SU-DHL-6 (cell line): ENCODE results near the gene THRAP3.

Source experiments
- H2AFZ ChIP-seq: fragments of 200-600 bp; sonication (generic); 2 replicates; pipeline ENCODE4 v1.6.1; 2014; ENCODE audit warnings: low read depth, mild to moderate bottlenecking, moderate library complexity, mixed read lengths, antibody characterized with exemption, low read length; ENCODE audit not compliant: severe bottlenecking
- H3F3A ChIP-seq: fragments of 200-600 bp; shearing (Covaris generic); 2 replicates; pipeline ENCODE4 v1.6.0; 2016; ENCODE audit warnings: antibody characterized with exemption, mild to moderate bottlenecking; ENCODE audit not compliant: insufficient read depth
- H3K27ac ChIP-seq: fragments of 200-600 bp; sonication (generic); 2 replicates; pipeline ENCODE4 v1.5.1; 2016; ENCODE audit warnings: low read depth, mild to moderate bottlenecking, low read length, moderate library complexity, mixed read lengths
- H3K27me3 ChIP-seq: fragments of 200-600 bp; sonication (generic), shearing (Covaris generic); 2 replicates; pipeline ENCODE4 v1.6.0; 2014; ENCODE audit warnings: mild to moderate bottlenecking, low read length
- H3K36me3 ChIP-seq: fragments of 200-600 bp; sonication (generic); 2 replicates; pipeline ENCODE4 v1.6.1; 2014; ENCODE audit warnings: mild to moderate bottlenecking, low read length, mixed read lengths
- H3K4me2 ChIP-seq: fragments of 300-600, 200-600 bp; shearing (Covaris generic), sonication (generic); 2 replicates; pipeline ENCODE4 v1.6.0; 2014; ENCODE audit warnings: low read length, low read depth, mild to moderate bottlenecking; ENCODE audit not compliant: poor library complexity, severe bottlenecking
- H3K4me3 ChIP-seq: fragments of 200-600 bp; sonication (generic); 2 replicates; pipeline ENCODE4 v1.5.1; 2014; ENCODE audit warnings: antibody characterized with exemption, low read length, mild to moderate bottlenecking, mixed read lengths; ENCODE audit not compliant: insufficient read depth, poor library complexity, severe bottlenecking
- H3K79me2 ChIP-seq: fragments of 200-600 bp; sonication (generic); 2 replicates; pipeline ENCODE4 v1.6.1; 2014; ENCODE audit warnings: mild to moderate bottlenecking, low read length, moderate library complexity; ENCODE audit not compliant: insufficient read depth
- H3K9ac ChIP-seq: fragments of 200-600 bp; sonication (generic); 2 replicates; pipeline ENCODE4 v1.7.0; 2014; ENCODE audit warnings: mild to moderate bottlenecking, low read length
- H3K9me2 ChIP-seq: fragments of 200-600 bp; sonication (generic); replicated peaks from 2 replicates; pipeline ENCODE4 v1.6.1; 2014; ENCODE audit warnings: low read length; ENCODE audit not compliant: insufficient read depth
- H3K9me3 ChIP-seq: fragments of 200-600 bp; sonication (generic); 2 replicates; pipeline ENCODE4 v1.6.1; 2014; ENCODE audit warnings: low read length, mixed read lengths; ENCODE audit not compliant: insufficient read depth
- H4K20me1 ChIP-seq: fragments of 200-600 bp; sonication (generic); 2 replicates; pipeline ENCODE4 v1.6.1; 2014; ENCODE audit warnings: low read depth, mild to moderate bottlenecking, antibody characterized with exemption, low read length, moderate library complexity, mixed read lengths
- EZH2phosphoT487 ChIP-seq: fragments of 200-600 bp; sonication (generic), shearing (Covaris generic); conservative IDR thresholded peaks from 2 replicates; pipeline ENCODE4 v1.6.1; 2018; ENCODE audit warnings: mild to moderate bottlenecking, antibody characterized with exemption, low read length, moderate library complexity, mixed read lengths
- TF ChIP-seq, protein P1 (sequence below): fragments of 200-600 bp; sonication (generic); IDR thresholded peaks from one replicate; pipeline ENCODE4 v1.5.1; 2017; ENCODE audit warnings: antibody characterized with exemption, mild to moderate bottlenecking, low read length, moderate library complexity; ENCODE audit not compliant: insufficient read depth, poor library complexity, severe bottlenecking

Gene THRAP3

DNA sequence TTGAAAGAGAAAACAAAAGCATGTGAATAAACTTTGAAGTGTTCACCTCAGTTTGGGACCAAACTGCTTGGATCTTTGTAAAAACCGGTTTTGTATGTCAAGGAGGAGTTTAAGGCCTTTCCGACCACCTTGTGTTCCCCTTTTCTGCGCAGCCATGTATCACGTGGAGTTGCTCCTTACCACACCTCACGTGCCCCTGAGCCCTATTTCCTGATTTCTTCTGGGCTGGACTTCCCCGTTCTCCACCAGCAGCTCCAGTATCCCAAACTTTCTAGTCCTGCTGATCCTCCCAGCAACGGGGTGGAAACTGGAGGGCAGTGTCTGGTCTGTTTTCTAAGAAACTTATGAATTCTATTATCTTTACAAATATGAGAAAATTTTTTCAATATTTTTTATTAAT is 80.3 kb downstream of the THRAP3 start:
- no peaks in the 10 kb centered on the region for H3K9me2 ChIP-seq
- peak overlapping the region; percentile 27; the same call in 1 of the 2 replicates for H3K27ac ChIP-seq
- no peaks in the 10 kb centered on the region for H3K9me3 ChIP-seq
- H4K20me1 ChIP-seq = no peaks in the 10 kb centered on the region
- H3F3A ChIP-seq = peaks cover 18% of the 10 kb centered on the region
- H3K36me3 ChIP-seq = peaks cover 19% of the 10 kb centered on the region; the same call in 1 of the 2 replicates
- no peaks in the 10 kb centered on the region for H3K27me3 ChIP-seq
- no peaks in the 10 kb centered on the region for H3K79me2 ChIP-seq
- H3K4me2 ChIP-seq = no peak overlapping the region
- H2AFZ ChIP-seq = no peak overlapping the region
- TF ChIP-seq, protein P1, sequence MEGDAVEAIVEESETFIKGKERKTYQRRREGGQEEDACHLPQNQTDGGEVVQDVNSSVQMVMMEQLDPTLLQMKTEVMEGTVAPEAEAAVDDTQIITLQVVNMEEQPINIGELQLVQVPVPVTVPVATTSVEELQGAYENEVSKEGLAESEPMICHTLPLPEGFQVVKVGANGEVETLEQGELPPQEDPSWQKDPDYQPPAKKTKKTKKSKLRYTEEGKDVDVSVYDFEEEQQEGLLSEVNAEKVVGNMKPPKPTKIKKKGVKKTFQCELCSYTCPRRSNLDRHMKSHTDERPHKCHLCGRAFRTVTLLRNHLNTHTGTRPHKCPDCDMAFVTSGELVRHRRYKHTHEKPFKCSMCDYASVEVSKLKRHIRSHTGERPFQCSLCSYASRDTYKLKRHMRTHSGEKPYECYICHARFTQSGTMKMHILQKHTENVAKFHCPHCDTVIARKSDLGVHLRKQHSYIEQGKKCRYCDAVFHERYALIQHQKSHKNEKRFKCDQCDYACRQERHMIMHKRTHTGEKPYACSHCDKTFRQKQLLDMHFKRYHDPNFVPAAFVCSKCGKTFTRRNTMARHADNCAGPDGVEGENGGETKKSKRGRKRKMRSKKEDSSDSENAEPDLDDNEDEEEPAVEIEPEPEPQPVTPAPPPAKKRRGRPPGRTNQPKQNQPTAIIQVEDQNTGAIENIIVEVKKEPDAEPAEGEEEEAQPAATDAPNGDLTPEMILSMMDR = no peak
- no peak for TF ChIP-seq EZH2phosphoT487
- no peak overlapping the region for H3K4me3 ChIP-seq
- no peak overlapping the region for H3K9ac ChIP-seq

DNA sequence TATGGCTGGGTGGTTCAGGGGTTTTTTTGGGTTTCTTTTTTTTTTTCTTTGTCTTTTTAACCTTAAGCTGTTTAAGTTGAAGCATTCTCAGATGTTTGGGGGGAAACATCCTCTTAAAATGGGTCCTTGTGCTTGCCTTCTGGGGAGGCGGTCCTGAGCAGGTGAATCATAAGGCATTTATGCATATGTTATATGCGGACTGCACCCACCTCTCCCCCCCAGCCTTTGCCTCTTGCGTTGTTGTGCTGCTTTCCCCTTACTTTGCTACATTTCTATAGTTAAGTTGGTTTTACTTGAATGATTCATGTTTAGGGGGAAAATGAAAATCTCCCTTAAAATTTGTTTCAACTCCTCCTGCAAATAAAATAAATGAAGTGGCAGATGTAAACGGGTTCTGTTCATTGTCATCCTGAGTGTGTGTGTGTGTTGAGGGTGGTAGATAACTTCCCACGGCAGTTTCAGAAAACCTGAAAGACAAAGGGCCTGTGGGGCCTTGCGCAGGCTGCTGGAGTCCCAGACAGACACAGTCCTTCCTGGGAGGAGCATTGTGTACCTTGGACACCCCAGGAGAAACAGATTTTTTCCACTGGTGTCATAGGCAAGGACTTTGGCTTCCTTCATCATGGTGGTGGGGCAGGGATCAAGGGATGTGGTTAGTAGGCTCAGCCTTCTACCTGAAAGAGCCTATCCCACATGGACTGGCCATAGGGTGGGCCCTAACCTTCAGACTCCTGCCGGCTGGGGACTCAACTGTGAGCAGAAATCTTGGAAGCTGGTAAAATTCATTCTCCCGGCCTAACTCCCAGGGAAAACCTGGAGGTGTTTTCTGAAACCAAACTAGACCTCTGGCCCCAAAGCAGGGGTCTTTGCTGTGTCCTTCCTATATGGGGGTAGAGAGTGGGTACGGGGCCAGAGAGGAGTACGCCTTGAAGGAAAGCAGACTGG is 81.0 kb downstream of the THRAP3 start:
- Histone ChIP-seq H3K27me3 (no peaks in the 10 kb centered on the region), H3K4me2 (no peak overlapping the region)

DNA sequence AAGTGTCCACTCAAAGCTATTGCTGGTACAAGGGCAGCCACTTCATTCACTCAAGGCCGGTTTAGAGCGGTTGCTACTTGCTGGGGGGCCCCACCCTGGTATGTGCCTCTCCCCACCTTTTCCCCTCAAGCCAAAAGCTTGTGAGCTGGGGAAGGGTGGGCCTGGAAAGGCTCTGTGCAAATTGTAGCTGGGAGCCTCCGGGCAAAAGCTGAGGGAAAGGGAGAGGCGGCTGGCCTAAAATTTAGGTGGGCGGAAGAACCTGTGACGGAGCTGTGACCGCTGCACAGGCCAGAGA is 81.6 kb downstream of the THRAP3 start:
- TF ChIP-seq, protein P1 = no peak
- no peak for TF ChIP-seq EZH2phosphoT487

More for the DNA sequence above, 81.0 kb downstream of the THRAP3 start:
- TF ChIP-seq, protein P1 = no peak
- no peak for TF ChIP-seq EZH2phosphoT487
- H4K20me1 ChIP-seq = no peaks in the 10 kb centered on the region
- peaks cover 18% of the 10 kb centered on the region for H3F3A ChIP-seq
- peak overlapping the region; percentile 1; the same call in 1 of the 2 replicates for H3K27ac ChIP-seq
- no peaks in the 10 kb centered on the region for H3K9me2 ChIP-seq
- H3K79me2 ChIP-seq = no peaks in the 10 kb centered on the region
- H2AFZ ChIP-seq = no peak overlapping the region
- no peak overlapping the region for H3K4me3 ChIP-seq
- H3K9ac ChIP-seq = no peak overlapping the region
- no peaks in the 10 kb centered on the region for H3K9me3 ChIP-seq
- peaks cover 14% of the 10 kb centered on the region; the same call in 1 of the 2 replicates for H3K36me3 ChIP-seq

More for the DNA sequence above, 81.6 kb downstream of the THRAP3 start:
- peak overlapping the region; percentile 66 for H3K4me2 ChIP-seq
- H2AFZ ChIP-seq = no peak overlapping the region
- H3K36me3 ChIP-seq = peaks cover 9% of the 10 kb centered on the region; the same call in 1 of the 2 replicates
- no peaks in the 10 kb centered on the region for H3K79me2 ChIP-seq
- H4K20me1 ChIP-seq = no peaks in the 10 kb centered on the region
- no peaks in the 10 kb centered on the region for H3K9me3 ChIP-seq
- H3K4me3 ChIP-seq = no peak overlapping the region
- H3K9me2 ChIP-seq = no peaks in the 10 kb centered on the region
- no peaks in the 10 kb centered on the region for H3K27me3 ChIP-seq
- peak overlapping the region; percentile 70; the same call in 1 of the 2 replicates for H3K9ac ChIP-seq
- peaks cover 18% of the 10 kb centered on the region for H3F3A ChIP-seq
- peak overlapping the region; percentile 59; the same call in 1 of the 2 replicates for H3K27ac ChIP-seq
